HFF-Myc (cell line): Measurements from ENCODE around the gene ADORA3.

ENCODE experiments used
- DNase-seq: peaks from one replicate; pipeline ENCODE4 v3.0.0-alpha.2; 2011; ENCODE audit warnings: low read depth; ENCODE audit errors: extremely low read depth
- H3K4me3 ChIP-seq: replicated peaks from 2 replicates; pipeline ENCODE4 v1.5.1; 2011; ENCODE audit warnings: low read depth, mild to moderate bottlenecking, control low read depth, low read length
- CTCF ChIP-seq: IDR thresholded peaks from 2 replicates; pipeline ENCODE4 v1.5.1; 2012; ENCODE audit warnings: mild to moderate bottlenecking, low read depth, low read length, control low read depth; ENCODE audit errors: missing control alignments

The ADORA3 gene

GRCh38 chr1:111476761-111477309, 26.6 kb downstream of the ADORA3 start:
- no peak for DNase-seq
- TF ChIP-seq CTCF = no peak

GRCh38 chr1:111476214-111476613, 27.2 kb downstream of the ADORA3 start:
- DNase-seq = no peak
- H3K4me3 ChIP-seq = no peak overlapping the region
- no peak for TF ChIP-seq CTCF

More at GRCh38 chr1:111476761-111477309, 26.6 kb downstream of the ADORA3 start:
- H3K4me3 ChIP-seq = no peak overlapping the region

- no peak for DNase-seq
- H3K4me3 ChIP-seq = no peak overlapping the region
- no peak for TF ChIP-seq CTCF
These were observed 27.7 kb downstream of the ADORA3 start for GRCh38 chr1:111475701-111476100.

GRCh38 chr1:111474521-111474920, 28.9 kb downstream of the ADORA3 start:
- no peak overlapping the region for H3K4me3 ChIP-seq
- DNase-seq = no peak
- no peak for TF ChIP-seq CTCF

- H3K4me3 ChIP-seq = no peak overlapping the region
- TF ChIP-seq CTCF = no peak
- DNase-seq = no peak
These were observed 29.3 kb downstream of the ADORA3 start for GRCh38 chr1:111474106-111474505.

- no peak overlapping the region for H3K4me3 ChIP-seq
- TF ChIP-seq CTCF = no peak
- DNase-seq = no peak
These were observed 31.9 kb downstream of the ADORA3 start for GRCh38 chr1:111471538-111471937.

GRCh38 chr1:111471012-111471411, 32.4 kb downstream of the ADORA3 start:
- no peak overlapping the region for H3K4me3 ChIP-seq
- TF ChIP-seq CTCF = no peak
- DNase-seq = no peak
